Naive thymus-derived CD4-positive, alpha-beta T cell (primary cell): Measurements from ENCODE around the gene YWHAQ. TPM values are rescaled to one million over a fixed set of nuclear protein-coding genes. Genes with fewer than 3 reads are reported as not detected.

Experiments used
- ATAC-seq: fragments of 150-1000 bp; cut with Tn5 transposase; 2 replicates; pipeline ENCODE4 v1.10.0; 2021; ENCODE audit warnings: mild to moderate bottlenecking, moderate library complexity
- CTCF ChIA-PET: fragments of 350-600 bp; sonication (Branson Sonifier 250); formaldehyde crosslinking; loops from one replicate; lab custom pipeline; 2021; ENCODE audit warnings: antibody characterized with exemption; lab: Charles Lee
- POLR2A ChIA-PET: fragments of 350-600 bp; sonication (Branson Sonifier 250); formaldehyde crosslinking; loops from one replicate; lab custom pipeline; 2021; ENCODE audit warnings: antibody characterized with exemption, inconsistent platforms; lab: Charles Lee
- DNase-seq, 9 donors: peaks; one replicate each; pipeline versions ENCODE4 v3.0.0 to v3.0.0-alpha.2; 2020 to 2022; ENCODE audit warnings: mixed read lengths in 1 of 9
- H3K27ac ChIP-seq: one replicate; pipeline ENCODE4 v1.7.0; 2013; ENCODE audit warnings: mild to moderate bottlenecking, low read depth, low read length, moderate library complexity
- H3K27me3 ChIP-seq, 2 donors: one replicate each; pipeline ENCODE4 v1.7.0; 2013; ENCODE audit warnings: low read length in 2 of 2, mild to moderate bottlenecking in 2 of 2, moderate library complexity in 2 of 2; ENCODE audit not compliant: control insufficient read depth in 2 of 2, insufficient read depth in 2 of 2
- H3K36me3 ChIP-seq, 3 experiments: 1 replicate in 2 of 3; 2 replicates in 1 of 3; pipeline ENCODE4 v1.7.0; 2013; ENCODE audit warnings: low read length in 3 of 3, mild to moderate bottlenecking in 3 of 3, moderate library complexity in 1 of 3; ENCODE audit not compliant: insufficient read depth in 3 of 3, control insufficient read depth in 2 of 3
- H3K4me1 ChIP-seq, 2 donors: one replicate each; pipeline ENCODE4 v1.7.0; 2013; ENCODE audit warnings: low read length in 2 of 2, mild to moderate bottlenecking in 2 of 2, moderate library complexity in 1 of 2; ENCODE audit not compliant: control insufficient read depth in 2 of 2, insufficient read depth in 2 of 2
- H3K4me3 ChIP-seq: 2 replicates; pipeline ENCODE4 v1.7.0; 2013; ENCODE audit warnings: mild to moderate bottlenecking, low read length
- H3K9me3 ChIP-seq, 3 experiments: 1 replicate in 2 of 3; 2 replicates in 1 of 3; pipeline ENCODE4 v1.7.0; 2013; ENCODE audit warnings: low read length in 3 of 3; ENCODE audit not compliant: control insufficient read depth in 2 of 3
- H3K27ac Mint-ChIP-seq, 9 donors: one replicate each; pipeline ENCODE4 v1.8.0; 2020 to 2022; ENCODE audit warnings: mixed read lengths in 9 of 9, mild to moderate bottlenecking in 8 of 9, moderate library complexity in 5 of 9, inconsistent platforms in 2 of 9
- H3K27me3 Mint-ChIP-seq, 5 donors: one replicate each; pipeline ENCODE4 v1.8.0; 2021 to 2022; ENCODE audit warnings: mixed read lengths in 5 of 5, mild to moderate bottlenecking in 1 of 5
- H3K36me3 Mint-ChIP-seq, 5 donors: one replicate each; pipeline ENCODE4 v1.8.0; 2020 to 2022; ENCODE audit warnings: mixed read lengths in 5 of 5, mild to moderate bottlenecking in 3 of 5, inconsistent platforms in 1 of 5
- H3K4me1 Mint-ChIP-seq, 7 donors: one replicate each; pipeline ENCODE4 v1.8.0; 2020 to 2022; ENCODE audit warnings: mixed read lengths in 7 of 7, mild to moderate bottlenecking in 3 of 7, inconsistent platforms in 1 of 7
- H3K4me3 Mint-ChIP-seq, 10 donors: one replicate each; pipeline ENCODE4 v1.8.0; 2020 to 2022; ENCODE audit warnings: mild to moderate bottlenecking in 10 of 10, mixed read lengths in 10 of 10, moderate library complexity in 6 of 10, inconsistent platforms in 2 of 10
- H3K9me3 Mint-ChIP-seq, 11 donors: one replicate each; pipeline ENCODE4 v1.8.0; 2020 to 2022; ENCODE audit warnings: mixed read lengths in 11 of 11, mild to moderate bottlenecking in 4 of 11, inconsistent platforms in 1 of 11, moderate library complexity in 1 of 11
- intact Hi-C, 2 donors: fragments of 100-400 bp; cut with micrococcal nuclease; formaldehyde crosslinking; loops; one replicate each; pipeline ENCODE4 v1.15.1; 2023
- polyA plus RNA-seq, 2 donors: library from polyadenylated mRNA; unstranded; fragments of 300-500 nt; fragmentation: Illumina TruSeq; gene quantifications; one replicate each; pipeline ENCODE4 v1.2.3, GENCODE V29; 2021
- total RNA-seq, 6 experiments: library from RNA in 5 of 6; stranded (reverse) in 5 of 6; gene quantifications; 1 replicate in 5 of 6; 2 replicates in 1 of 6; pipeline ENCODE4 v1.2.3 and lab custom pipeline; 2021 to 2026

The YWHAQ gene
- total and polyA plus RNA-seq, 7 experiments from 2014 or later, result 67.3 to 189 (median 118) TPM

GRCh38 chr2:9558948-9559381 lies 71.8 kb downstream of the YWHAQ start:
- no peak overlapping the region for H3K27ac ChIP-seq
- intact Hi-C loops, result loop anchor here (5.0 kb wide), 6 partner anchors 33 to 877 kb away; partner anchors contain the start of genes GRHL1 (in 1 of the 2), ID2 (in 1 of the 2) and KLF11 (in 1 of the 2)
- H3K36me3 ChIP-seq, result peaks cover 0 to 10% (median 0%) of the 10 kb centered on the region in 3 experiments
- no peak for ATAC-seq
- peaks cover 7 to 19% of the 10 kb centered on the region in 2 donors for H3K4me1 ChIP-seq
- H3K4me3 ChIP-seq, result no peak overlapping the region
- no peaks in the 10 kb centered on the region for H3K27me3 Mint-ChIP-seq
- POLR2A ChIA-PET, result interaction anchor here (0.9 kb wide), 1 partner anchor 72 kb away, joined by 3 read pairs; the partner anchor contains the start of gene YWHAQ
- no peaks in the 10 kb centered on the region for H3K9me3 ChIP-seq
- peaks cover 0 to 3% (median 0%) of the 10 kb centered on the region in 11 donors for H3K9me3 Mint-ChIP-seq
- DNase-seq, result no peak
- H3K27me3 ChIP-seq, result no peaks in the 10 kb centered on the region
- peak overlapping the region in 1 of 10 donors; percentile 20 for H3K4me3 Mint-ChIP-seq
- CTCF ChIA-PET, result interaction anchor here (0.8 kb wide), 1 partner anchor 666 kb away, joined by 5 read pairs; no protein-coding TSS in a partner anchor
- peak overlapping the region in 4 of 9 donors; percentile 9 to 59 (median 26) for H3K27ac Mint-ChIP-seq
- peaks cover 22 to 31% (median 29%) of the 10 kb centered on the region in 7 donors for H3K4me1 Mint-ChIP-seq
- peaks cover 0 to 11% (median 0%) of the 10 kb centered on the region in 5 donors for H3K36me3 Mint-ChIP-seq

- peaks cover 14 to 32% of the 10 kb centered on the region in 2 donors for H3K4me1 ChIP-seq
- ChIA-PET POLR2A (interaction anchor here (0.5 to 3.8 kb wide), 20 partner anchors 8 to 287 kb away, joined by 3 to 23 read pairs (median 4); partner anchors contain the start of genes CPSF3, IAH1, ITGB1BP1 and TAF1B), CTCF (interaction anchor here (1.5 kb wide), 1 partner anchor 227 kb away, joined by 3 read pairs; no protein-coding TSS in a partner anchor)
- H3K4me3 ChIP-seq, result peak overlapping the region; percentile 95
- intact Hi-C loops, result loop anchor here (2.0 to 5.0 kb wide), 7 partner anchors 36 to 874 kb away; partner anchors contain the start of genes GRHL1 (in 1 of the 2), ID2 (in 1 of the 2) and KLF11 (in 1 of the 2)
- peaks cover 35 to 58% (median 48%) of the 10 kb centered on the region in 7 donors for H3K4me1 Mint-ChIP-seq
- peak overlapping the region; percentile 90 to 99 (median 96) for H3K4me3 Mint-ChIP-seq
- H3K27me3 ChIP-seq, result no peaks in the 10 kb centered on the region
- ATAC-seq (no peak), DNase-seq (peak in 5 of 9 donors; percentile 0 to 24 (median 5))
- peaks cover 0 to 10% (median 0%) of the 10 kb centered on the region in 3 experiments for H3K36me3 ChIP-seq
- peaks cover 0 to 3% (median 0%) of the 10 kb centered on the region in 11 donors for H3K9me3 Mint-ChIP-seq
- peaks cover 0 to 15% (median 4%) of the 10 kb centered on the region in 5 donors for H3K36me3 Mint-ChIP-seq
- peak overlapping the region; percentile 66 to 98 (median 96) for H3K27ac Mint-ChIP-seq
- no peaks in the 10 kb centered on the region for H3K9me3 ChIP-seq
- H3K27me3 Mint-ChIP-seq, result no peaks in the 10 kb centered on the region
- peak overlapping the region; percentile 97 for H3K27ac ChIP-seq
These were observed 74.6 kb downstream of the YWHAQ start for GRCh38 chr2:9556121-9556743.

- Histone ChIP-seq H3K36me3 (peaks cover 0 to 10% (median 0%) of the 10 kb centered on the region in 3 experiments), H3K27ac (peak within 1 kb of the TSS; percentile 97), H3K4me1 (peaks cover 14 to 32% of the 10 kb centered on the region in 2 donors), H3K4me3 (peak within 1 kb of the TSS; percentile 95), H3K27me3 (no peaks in the 10 kb centered on the region), H3K9me3 (no peaks in the 10 kb centered on the region)
- intact Hi-C loops, result loop anchor here (1.0 to 5.0 kb wide), 18 partner anchors 37 to 893 kb away; partner anchors contain the start of genes CPSF3 (in 2 of the 2), ITGB1BP1 (in 2 of the 2), ODC1 (in 2 of the 2) and TAF1B (in 2 of the 2)
- ChIA-PET CTCF (interaction anchor here (0.9 to 1.5 kb wide), 2 partner anchors 49 to 228 kb away, joined by 3 read pairs; no protein-coding TSS in a partner anchor), POLR2A (interaction anchor here (0.5 to 3.8 kb wide), 23 partner anchors 8 to 288 kb away, joined by 3 to 23 read pairs (median 4); partner anchors contain the start of genes CPSF3, IAH1, ITGB1BP1 and TAF1B)
- Mint-ChIP-seq H3K9me3 (peaks cover 0 to 3% (median 0%) of the 10 kb centered on the region in 11 donors), H3K27me3 (no peaks in the 10 kb centered on the region), H3K4me1 (peaks cover 35 to 63% (median 53%) of the 10 kb centered on the region in 7 donors), H3K4me3 (peak within 1 kb of the TSS; percentile 90 to 99 (median 96)), H3K36me3 (peaks cover 0 to 13% (median 4%) of the 10 kb centered on the region in 5 donors), H3K27ac (peak within 1 kb of the TSS; percentile 66 to 98 (median 96))
- ATAC-seq (peak; percentile 96), DNase-seq (peak; percentile 72 to 95 (median 80))
These were observed 75.3 kb downstream of the YWHAQ start, which contains the start of gene ADAM17 for GRCh38 chr2:9555297-9556120. ADAM17 (minus strand) TSS chr2:9555830; CDS start chr2:9555605, 225 bp downstream.

- Histone ChIP-seq H3K27ac (peak overlapping the region; percentile 97), H3K36me3 (peaks cover 0 to 10% (median 0%) of the 10 kb centered on the region in 3 experiments), H3K4me3 (peak overlapping the region; percentile 95), H3K9me3 (no peaks in the 10 kb centered on the region), H3K4me1 (peaks cover 15 to 32% of the 10 kb centered on the region in 2 donors), H3K27me3 (no peaks in the 10 kb centered on the region)
- peak overlapping the region; percentile 90 to 99 (median 96) for H3K4me3 Mint-ChIP-seq
- peaks cover 37 to 66% (median 56%) of the 10 kb centered on the region in 7 donors for H3K4me1 Mint-ChIP-seq
- POLR2A ChIA-PET, result interaction anchor here (0.9 to 3.8 kb wide), 10 partner anchors 11 to 132 kb away, joined by 3 to 23 read pairs (median 6); partner anchors contain the start of genes CPSF3, IAH1, ITGB1BP1 and YWHAQ
- H3K27ac Mint-ChIP-seq, result peak overlapping the region; percentile 66 to 98 (median 92)
- CTCF ChIA-PET, result interaction anchor here (0.9 kb wide), 1 partner anchor 49 kb away, joined by 3 read pairs; no protein-coding TSS in a partner anchor
- peaks cover 0 to 11% (median 4%) of the 10 kb centered on the region in 5 donors for H3K36me3 Mint-ChIP-seq
- peak in 7 of 9 donors; percentile 8 to 44 (median 33) for DNase-seq
- intact Hi-C loops, result loop anchor here (1.0 to 5.0 kb wide), 17 partner anchors 37 to 894 kb away; partner anchors contain the start of genes CPSF3 (in 2 of the 2), ITGB1BP1 (in 2 of the 2), ODC1 (in 2 of the 2) and TAF1B (in 2 of the 2)
- H3K9me3 Mint-ChIP-seq, result peaks cover 0 to 3% (median 0%) of the 10 kb centered on the region in 11 donors
- ATAC-seq, result peak; percentile 12
- H3K27me3 Mint-ChIP-seq, result no peaks in the 10 kb centered on the region
These were observed 75.9 kb downstream of the YWHAQ start for GRCh38 chr2:9554921-9555296.

GRCh38 chr2:9552219-9553178 lies 78.3 kb downstream of the YWHAQ start:
- POLR2A ChIA-PET, result no interaction called here
- ATAC-seq, result peak; percentile 1
- CTCF ChIA-PET, result no interaction called here

More at GRCh38 chr2:9552219-9553178, 78.3 kb downstream of the YWHAQ start:
- H3K4me3 Mint-ChIP-seq, result peak overlapping the region in 9 of 10 donors; percentile 11 to 72 (median 47)
- H3K36me3 Mint-ChIP-seq, result peaks cover 0 to 8% (median 3%) of the 10 kb centered on the region in 5 donors
- Histone ChIP-seq H3K9me3 (no peaks in the 10 kb centered on the region), H3K27me3 (no peaks in the 10 kb centered on the region), H3K4me1 (peaks cover 18 to 38% of the 10 kb centered on the region in 2 donors), H3K27ac (no peak overlapping the region), H3K4me3 (no peak overlapping the region), H3K36me3 (peaks cover 0 to 10% (median 0%) of the 10 kb centered on the region in 3 experiments)
- H3K4me1 Mint-ChIP-seq, result peaks cover 53 to 77% (median 67%) of the 10 kb centered on the region in 7 donors
- H3K27ac Mint-ChIP-seq, result peak overlapping the region in 8 of 9 donors; percentile 2 to 75 (median 57)
- DNase-seq, result no peak
- no peaks in the 10 kb centered on the region for H3K27me3 Mint-ChIP-seq
- peaks cover 0 to 3% (median 0%) of the 10 kb centered on the region in 11 donors for H3K9me3 Mint-ChIP-seq
- intact Hi-C loops, result no loop called here
